Measurements from ENCODE around the gene MTM1. TPM values are rescaled to one million over a fixed set of nuclear protein-coding genes. Genes with fewer than 3 reads are reported as not detected.

Gene MTM1
- total RNA-seq, 1 donor from 2014 or later: 12.1 TPM

DNA sequence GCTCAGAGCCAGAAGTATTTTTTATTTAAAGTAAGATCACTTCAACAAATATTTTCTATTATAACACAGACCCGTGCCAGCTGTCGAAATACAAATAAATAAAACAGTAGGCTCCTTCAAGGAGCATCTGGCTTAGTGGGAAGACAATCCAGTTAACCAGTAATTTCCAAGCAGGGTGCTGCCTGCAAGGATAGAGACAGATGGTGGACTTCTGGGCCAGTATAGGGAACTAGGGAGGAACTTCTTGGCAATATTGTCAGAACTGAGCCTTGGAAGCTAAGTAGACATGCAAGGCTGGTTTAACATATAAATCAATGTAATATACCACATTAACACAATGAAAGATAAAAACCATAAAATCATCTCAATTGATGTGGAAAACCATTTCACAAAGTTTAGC lies 107.8 kb downstream of the MTM1 start:
- Mint-ChIP-seq H3K4me3 (ENCODE audit: low read depth) (no peak overlapping the region), H3K4me1 (ENCODE audit: low read depth) (no peaks in the 10 kb centered on the region), H3K27me3 (peaks cover 10% of the 10 kb centered on the region), H3K9me3 (ENCODE audit: low read depth) (peaks cover 23% of the 10 kb centered on the region), H3K36me3 (ENCODE audit: insufficient read depth) (peaks cover 2% of the 10 kb centered on the region), H3K27ac (no peak overlapping the region)
- DNase-seq (ENCODE audit: low spot score, unreplicated experiment): no peak
- TF ChIP-seq, protein P1, sequence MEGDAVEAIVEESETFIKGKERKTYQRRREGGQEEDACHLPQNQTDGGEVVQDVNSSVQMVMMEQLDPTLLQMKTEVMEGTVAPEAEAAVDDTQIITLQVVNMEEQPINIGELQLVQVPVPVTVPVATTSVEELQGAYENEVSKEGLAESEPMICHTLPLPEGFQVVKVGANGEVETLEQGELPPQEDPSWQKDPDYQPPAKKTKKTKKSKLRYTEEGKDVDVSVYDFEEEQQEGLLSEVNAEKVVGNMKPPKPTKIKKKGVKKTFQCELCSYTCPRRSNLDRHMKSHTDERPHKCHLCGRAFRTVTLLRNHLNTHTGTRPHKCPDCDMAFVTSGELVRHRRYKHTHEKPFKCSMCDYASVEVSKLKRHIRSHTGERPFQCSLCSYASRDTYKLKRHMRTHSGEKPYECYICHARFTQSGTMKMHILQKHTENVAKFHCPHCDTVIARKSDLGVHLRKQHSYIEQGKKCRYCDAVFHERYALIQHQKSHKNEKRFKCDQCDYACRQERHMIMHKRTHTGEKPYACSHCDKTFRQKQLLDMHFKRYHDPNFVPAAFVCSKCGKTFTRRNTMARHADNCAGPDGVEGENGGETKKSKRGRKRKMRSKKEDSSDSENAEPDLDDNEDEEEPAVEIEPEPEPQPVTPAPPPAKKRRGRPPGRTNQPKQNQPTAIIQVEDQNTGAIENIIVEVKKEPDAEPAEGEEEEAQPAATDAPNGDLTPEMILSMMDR (IDR thresholded peaks at IDR 0.05; ENCODE audit: unreplicated experiment): no peak

DNA sequence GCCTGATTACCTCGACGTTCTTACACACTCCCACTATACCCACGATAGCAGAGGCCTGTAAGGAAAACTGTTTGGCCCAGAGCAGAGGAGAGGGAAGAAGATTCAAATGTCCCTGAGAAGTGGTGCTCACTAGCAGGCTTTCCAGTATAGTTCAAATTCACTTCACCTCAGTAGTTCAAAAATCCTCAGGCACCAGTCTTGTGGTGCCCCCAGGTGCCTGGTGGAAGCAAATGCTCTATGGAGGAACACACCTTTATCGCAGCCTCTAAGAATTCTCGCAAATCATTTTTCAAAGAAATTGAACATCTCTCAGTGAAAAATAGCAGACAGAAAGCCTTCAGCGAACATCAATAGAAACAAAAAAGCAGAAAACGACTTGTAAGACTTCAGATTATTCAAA lies 112.6 kb downstream of the MTM1 start:
- TF ChIP-seq, protein P1 (IDR thresholded peaks at IDR 0.05; ENCODE audit: unreplicated experiment): peak; percentile 50
- no peaks in the 10 kb centered on the region for H3K4me1 Mint-ChIP-seq (ENCODE audit: low read depth)
- no peak overlapping the region for H3K4me3 Mint-ChIP-seq (ENCODE audit: low read depth)
- no peaks in the 10 kb centered on the region for H3K36me3 Mint-ChIP-seq (ENCODE audit: insufficient read depth)
- H3K27me3 Mint-ChIP-seq: peaks cover 10% of the 10 kb centered on the region
- no peak overlapping the region for H3K27ac Mint-ChIP-seq
- peaks cover 21% of the 10 kb centered on the region for H3K9me3 Mint-ChIP-seq (ENCODE audit: low read depth)
- no peak for DNase-seq (ENCODE audit: low spot score, unreplicated experiment)

DNA sequence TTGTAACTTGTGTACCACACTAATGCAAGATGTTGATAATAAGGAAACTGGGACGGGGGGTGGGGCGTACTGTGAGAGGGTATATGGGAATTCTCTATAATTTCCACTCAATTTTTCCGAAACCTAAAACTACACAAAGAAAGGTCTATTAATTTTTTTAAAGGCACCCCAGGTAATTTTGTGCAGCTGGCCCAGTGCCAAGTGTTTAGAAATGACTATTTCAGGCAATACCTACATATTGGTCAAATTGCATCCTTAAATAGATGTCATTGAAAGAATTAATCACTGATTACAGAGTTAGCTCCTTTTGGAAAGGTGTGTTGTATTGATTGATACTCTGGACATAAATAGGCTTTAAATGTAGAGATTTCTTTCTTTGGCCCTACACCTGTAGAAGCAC lies 114.7 kb downstream of the MTM1 start:
- no peaks in the 10 kb centered on the region for H3K4me1 Mint-ChIP-seq (ENCODE audit: low read depth)
- DNase-seq (ENCODE audit: low spot score, unreplicated experiment): no peak
- peaks cover 10% of the 10 kb centered on the region for H3K27me3 Mint-ChIP-seq
- H3K4me3 Mint-ChIP-seq (ENCODE audit: low read depth): no peak overlapping the region
- H3K27ac Mint-ChIP-seq: no peak overlapping the region
- TF ChIP-seq, protein P1 (IDR thresholded peaks at IDR 0.05; ENCODE audit: unreplicated experiment): no peak
- no peaks in the 10 kb centered on the region for H3K36me3 Mint-ChIP-seq (ENCODE audit: insufficient read depth)
- peaks cover 17% of the 10 kb centered on the region for H3K9me3 Mint-ChIP-seq (ENCODE audit: low read depth)

DNA sequence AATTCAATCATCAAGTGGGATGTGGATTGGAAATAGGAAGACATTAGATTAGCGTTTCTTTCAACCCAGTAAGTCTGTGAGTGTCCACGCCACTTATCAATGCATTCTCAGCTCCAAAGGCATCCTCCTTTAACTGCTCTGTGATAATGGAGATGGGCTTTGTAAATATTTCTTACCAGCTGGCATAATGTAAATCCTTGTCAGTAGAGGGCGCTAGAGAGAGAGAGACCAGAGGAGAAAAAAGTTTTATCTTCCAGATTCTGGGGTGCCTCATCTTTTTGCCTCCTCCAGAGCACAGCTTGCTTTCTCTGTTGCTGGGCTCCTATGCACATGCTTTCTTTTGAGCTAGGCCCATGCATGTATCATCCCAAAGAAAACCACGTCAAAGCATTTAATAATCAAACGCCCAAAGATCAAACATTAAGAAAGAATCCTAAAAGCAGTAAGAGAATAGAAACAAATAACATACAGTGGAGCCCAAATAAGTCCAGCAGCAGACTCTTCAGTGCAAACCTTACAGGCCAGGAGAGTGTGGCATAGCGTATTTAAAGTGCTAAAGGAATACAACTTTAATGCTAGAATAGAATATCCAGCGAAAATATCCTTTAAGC lies 115.2 kb downstream of the MTM1 start:
- DNase-seq (ENCODE audit: low spot score, unreplicated experiment): no peak
- Mint-ChIP-seq H3K36me3 (ENCODE audit: insufficient read depth) (no peaks in the 10 kb centered on the region), H3K27ac (no peak overlapping the region), H3K4me1 (ENCODE audit: low read depth) (no peaks in the 10 kb centered on the region), H3K9me3 (ENCODE audit: low read depth) (peaks cover 17% of the 10 kb centered on the region), H3K4me3 (ENCODE audit: low read depth) (no peak overlapping the region), H3K27me3 (peaks cover 6% of the 10 kb centered on the region)
- TF ChIP-seq, protein P1 (IDR thresholded peaks at IDR 0.05; ENCODE audit: unreplicated experiment): peak; percentile 57

DNA sequence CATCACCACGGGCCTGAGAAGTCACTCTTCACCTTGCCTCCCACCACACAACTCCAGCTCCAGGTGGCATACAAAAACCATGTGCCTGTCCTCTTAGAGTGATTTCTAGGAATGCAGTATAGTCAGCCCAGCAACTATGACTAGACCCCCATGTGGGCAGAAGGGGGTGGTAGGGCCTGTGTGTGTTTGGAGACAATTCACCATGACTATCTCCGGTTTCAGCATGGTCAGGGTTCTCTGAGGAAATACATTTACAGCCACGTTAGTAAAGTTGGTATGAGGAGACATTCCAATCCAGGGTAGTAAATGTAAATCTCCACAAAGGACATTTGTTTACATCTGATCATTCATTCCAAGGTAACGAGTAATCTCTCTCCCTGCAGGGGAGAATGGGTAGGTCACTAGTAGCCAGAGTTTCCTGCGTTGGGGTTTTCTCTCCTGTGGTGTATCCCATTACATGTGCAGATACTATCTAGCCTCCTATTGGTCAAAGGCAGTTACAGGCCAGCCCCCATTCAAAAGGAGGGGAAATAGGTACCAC lies 120.6 kb downstream of the MTM1 start:
- TF ChIP-seq, protein P1 (IDR thresholded peaks at IDR 0.05; ENCODE audit: unreplicated experiment): no peak
- Mint-ChIP-seq H3K9me3 (ENCODE audit: low read depth) (peaks cover 11% of the 10 kb centered on the region), H3K4me1 (ENCODE audit: low read depth) (no peaks in the 10 kb centered on the region), H3K27me3 (no peaks in the 10 kb centered on the region), H3K36me3 (ENCODE audit: insufficient read depth) (no peaks in the 10 kb centered on the region), H3K27ac (no peak overlapping the region), H3K4me3 (ENCODE audit: low read depth) (no peak overlapping the region)
- DNase-seq (ENCODE audit: low spot score, unreplicated experiment): no peak
